NOMO-1 (cell line): ENCODE data around the gene AAMDC.
"Not testable (repeated sequence)": the region's sequence is repeated elsewhere in the genome, so short reads cannot be mapped to it uniquely, and the experiment has no call there.

Experiments
- DNase-seq, 2 experiments: peaks; one replicate each; lab custom pipeline; 2025; ENCODE audit not compliant: unreplicated experiment in 2 of 2; lab: John Stamatoyannopoulos, UW

Gene AAMDC

DNA sequence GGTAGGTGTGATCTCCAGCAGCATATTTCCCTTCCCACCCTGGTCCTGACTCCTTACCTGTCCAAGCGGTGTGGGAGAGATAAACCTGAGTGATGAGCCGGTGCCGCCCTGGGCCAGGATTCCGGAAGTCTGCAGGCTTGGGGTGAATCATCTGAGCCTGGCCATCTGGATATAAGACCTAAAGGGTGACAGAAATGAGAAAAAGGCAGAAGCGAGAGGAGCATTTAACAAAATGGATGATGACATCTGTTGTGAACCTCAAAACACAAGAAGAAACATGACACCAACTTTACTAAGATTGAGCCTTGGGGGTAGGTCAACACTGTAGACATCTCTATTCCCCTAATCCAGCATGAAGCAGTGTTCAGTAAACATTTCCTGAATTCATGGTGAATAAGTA, 62.8 kb downstream of the AAMDC start:
- no peak for DNase-seq

DNA sequence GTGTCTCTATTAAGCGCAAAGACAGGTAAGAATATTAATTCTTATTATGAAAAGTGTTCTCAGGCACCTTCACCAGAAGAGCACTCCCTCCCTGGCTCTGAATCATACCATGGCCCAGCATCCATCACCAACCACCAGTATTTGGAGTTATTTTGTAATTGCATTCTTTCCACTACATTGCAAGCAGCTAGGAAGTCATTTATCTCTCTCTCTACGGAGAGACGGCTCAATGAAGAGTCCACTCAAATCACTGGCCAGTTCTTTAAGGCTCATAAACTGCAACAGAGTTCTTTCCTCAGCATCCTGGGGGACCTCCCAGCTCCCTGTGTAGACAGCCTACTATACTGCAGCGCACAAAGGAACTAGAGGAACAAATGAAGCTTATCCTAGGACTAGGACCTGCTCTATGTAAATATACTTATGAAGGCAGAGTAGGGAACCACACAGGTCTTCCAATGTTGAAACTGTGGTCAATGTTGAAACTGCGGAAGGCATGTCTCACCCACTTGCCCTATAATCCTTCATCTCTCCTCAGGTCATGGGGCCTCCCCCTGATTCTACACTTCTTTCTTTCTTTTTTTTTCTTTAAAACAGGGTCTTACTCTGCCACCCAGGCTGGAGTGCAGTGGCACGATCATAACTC, 63.4 kb downstream of the AAMDC start:
- DNase-seq = no peak

DNA sequence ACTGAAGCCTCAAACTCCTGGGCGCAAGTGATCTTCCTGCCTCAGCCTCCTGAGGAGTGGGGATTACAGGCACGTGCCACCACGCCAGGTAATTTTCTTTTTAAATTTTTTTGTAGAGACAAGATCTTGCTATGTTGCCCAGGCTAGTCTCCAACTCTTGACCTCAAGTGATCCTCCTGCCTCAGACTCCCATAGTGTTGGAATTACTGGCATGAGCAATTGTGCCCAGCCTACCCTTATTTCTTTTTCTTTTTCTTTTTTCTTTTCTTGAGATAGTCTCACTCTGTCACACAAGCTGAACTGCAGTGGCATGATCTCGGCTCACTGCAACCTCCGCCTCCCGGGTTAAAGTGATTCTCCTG, 63.9 kb downstream of the AAMDC start:
- no peak for DNase-seq

DNA sequence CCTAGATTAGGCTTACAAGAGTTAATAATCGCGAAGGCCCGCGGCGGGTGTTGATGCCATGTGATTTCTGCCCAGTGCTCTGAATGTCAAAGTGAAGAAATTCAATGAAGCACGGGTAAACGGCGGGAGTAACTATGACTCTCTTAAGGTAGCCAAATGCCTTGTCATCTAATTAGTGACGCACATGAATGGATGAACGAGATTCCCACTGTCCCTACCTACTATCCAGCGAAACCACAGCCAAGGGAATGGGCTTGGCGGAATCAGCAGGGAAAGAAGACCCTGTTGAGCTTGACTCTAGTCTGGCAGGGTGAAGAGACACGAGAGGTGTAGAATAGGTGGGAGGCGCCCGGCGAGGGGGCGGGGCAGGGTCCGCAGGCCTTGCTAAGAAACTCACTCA, 65.5 kb downstream of the AAMDC start:
- no peak for DNase-seq

DNA sequence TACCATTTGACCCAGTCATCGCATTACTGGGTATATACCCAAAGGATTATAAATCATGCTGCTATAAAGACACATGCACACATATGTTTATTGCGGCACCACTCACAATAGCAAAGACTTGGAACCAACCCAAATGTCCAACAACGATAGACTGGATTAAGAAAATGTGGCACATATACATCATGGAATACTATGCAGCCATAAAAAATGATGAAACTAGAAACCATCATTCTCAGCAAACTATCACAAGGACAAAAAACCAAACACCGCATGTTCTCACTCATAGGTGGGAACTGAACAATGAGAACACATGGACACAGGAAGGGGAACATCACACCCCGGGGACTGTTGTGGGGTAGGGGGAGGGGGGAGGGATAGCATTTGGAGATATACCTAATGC, 68.1 kb downstream of the AAMDC start:
- not testable (repeated sequence) for DNase-seq

DNA sequence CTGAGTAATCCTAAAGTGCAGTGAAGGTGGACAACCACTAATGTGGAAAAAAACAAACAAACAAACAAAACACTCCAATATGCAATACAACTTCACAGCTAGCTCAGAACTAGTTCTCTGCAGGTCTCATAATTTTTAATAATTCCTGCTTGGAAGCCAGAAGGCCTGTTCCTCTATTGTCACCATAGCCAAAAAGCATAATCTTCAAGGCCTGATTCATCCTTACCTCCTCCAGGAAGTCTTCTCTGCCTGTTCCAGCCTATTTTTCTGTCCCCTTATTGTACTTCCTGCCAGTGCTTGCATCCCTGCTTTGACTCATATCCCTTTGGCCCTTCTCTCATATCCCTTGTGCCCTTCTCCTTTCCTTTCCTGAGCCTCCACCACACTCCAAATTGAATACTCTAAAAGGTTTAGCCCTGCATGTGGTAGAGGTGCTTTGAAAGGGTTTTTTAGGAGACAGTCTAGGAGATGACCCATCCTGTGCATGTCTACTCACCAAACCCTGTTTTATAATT, 69.2 kb downstream of the AAMDC start:
- not testable (repeated sequence) for DNase-seq

DNA sequence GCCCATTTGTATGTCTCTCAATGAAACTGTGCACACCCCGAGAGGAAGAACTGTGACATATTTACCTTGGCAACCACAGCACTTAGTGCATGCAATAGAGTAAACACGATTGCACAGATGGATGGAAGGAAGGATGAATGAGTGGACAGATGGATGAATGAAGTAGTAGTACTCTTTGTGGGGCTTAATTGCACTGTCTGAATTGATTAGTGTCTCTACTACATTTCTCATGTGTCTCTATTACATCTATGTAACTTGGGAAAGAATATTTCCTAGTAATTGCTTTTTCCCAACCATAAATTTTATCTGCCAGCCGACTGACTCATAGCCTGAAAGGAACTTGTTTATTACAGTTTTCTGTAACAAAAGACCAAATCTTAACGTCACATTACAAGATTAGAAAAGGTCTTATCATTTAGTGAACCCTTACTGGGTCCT, 69.7 kb downstream of the AAMDC start:
- DNase-seq = not testable (repeated sequence)

DNA sequence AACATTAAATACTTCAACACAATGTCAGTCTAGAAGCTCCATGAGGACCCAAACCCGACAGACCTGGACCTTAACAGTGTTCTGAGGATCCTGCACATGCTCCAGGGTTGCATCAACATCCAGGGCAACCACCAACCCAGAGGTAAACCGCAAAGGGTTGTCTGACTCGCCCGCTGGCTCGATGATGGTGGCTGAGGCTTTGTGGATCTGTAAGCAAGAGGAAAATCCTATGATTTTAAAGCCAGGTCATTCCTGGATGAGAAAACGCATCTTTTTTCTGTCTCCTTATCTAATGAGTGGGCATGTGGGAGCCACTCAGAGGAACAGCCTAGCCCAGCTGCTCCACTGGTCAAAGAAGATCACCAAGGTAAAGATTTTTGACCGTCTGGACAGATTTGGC, 70.3 kb downstream of the AAMDC start:
- DNase-seq = not testable (repeated sequence)

DNA sequence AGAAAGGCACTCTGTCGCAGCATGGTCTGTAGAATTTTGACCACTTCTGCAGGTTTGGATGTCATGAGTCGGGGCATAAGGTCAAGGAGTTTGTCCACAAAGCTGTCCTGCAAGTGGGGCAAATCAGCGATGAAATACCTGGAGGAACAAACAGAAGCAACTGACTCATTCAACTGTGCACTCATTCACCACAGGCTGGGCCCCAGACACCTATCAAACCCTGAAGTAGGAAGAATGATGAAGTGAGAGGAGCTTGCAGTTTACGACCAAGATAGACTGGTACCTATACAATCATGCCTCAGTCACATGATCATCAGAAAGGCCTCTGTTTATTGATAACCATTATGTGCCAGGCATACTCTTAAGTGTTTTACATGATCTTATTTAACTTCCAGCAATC, 70.8 kb downstream of the AAMDC start:
- not testable (repeated sequence) for DNase-seq

DNA sequence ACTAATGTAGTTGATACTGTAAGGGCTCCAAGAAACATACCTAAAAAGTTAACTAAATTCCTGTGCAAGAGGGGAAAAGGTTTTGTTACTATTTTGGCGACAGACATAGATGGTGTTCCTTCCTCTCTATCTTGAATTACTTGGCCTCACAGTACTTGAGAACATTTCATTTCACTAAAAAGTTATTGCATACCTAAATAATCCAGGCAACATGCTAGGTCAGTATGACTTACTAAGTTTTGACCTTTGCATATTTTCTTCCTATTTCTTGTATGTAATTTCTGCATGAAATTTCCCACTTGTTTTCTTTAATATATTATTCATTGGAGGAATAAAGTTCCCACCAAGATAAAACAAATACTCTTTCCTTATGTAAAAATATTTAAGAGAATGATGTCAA, 74.0 kb downstream of the AAMDC start:
- not testable (repeated sequence) for DNase-seq

DNA sequence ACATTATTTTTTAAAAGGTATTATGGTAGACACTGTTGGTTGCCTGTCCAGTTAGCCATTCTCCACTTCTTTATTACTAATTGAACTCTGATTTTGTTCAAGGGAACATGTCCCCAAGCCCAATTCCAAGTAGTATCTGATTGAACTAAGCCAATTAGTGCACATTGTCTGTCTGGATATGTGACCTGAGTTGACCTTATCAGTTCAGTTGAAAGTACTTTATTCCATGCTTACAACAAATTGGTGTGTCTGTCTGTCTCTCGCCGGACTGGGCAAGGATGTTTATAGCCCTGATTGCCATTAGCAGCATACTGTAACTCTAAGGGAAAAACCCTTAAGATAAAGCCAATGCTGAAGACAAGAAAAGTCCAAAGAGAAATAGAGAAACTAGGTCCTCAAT, 87.9 kb downstream of the AAMDC start:
- no peak for DNase-seq

DNA sequence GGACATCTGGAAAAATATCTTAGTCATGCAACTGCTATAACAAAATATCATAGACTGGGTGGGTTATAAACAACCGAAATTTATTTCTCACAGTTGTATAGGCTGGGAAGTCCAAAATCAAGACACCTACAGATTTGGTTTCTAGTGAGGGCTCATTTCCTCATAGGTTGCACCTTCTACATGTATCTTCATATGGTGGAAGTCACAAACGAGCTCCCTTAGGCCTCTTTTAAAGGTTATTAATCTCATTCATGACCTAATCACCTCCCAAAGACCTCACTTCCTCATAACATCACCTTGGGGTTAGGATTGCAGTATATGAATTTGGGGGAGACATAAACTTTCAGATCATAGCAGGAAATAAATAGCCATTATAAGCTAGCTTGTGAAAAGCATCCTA, 88.3 kb downstream of the AAMDC start:
- no peak for DNase-seq

DNA sequence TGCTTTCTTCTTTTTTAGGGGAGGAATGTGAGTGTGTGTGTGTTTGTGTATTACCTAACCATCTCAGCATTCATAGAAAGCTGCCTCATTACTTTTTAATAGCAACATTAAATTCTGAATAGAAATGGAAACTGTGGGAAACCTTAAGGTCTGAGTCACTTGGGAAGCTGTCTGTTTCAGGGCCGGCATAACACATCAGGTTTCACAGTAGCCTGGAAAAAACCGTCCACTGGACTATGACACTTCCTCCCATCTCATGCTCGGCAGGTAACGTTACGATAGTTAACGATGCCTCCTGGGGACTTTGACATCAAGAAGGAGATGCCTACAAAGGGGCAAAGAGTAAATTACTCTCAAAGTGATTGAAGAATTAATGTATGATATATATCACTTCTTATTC, 89.9 kb downstream of the AAMDC start:
- not testable (repeated sequence) for DNase-seq

DNA sequence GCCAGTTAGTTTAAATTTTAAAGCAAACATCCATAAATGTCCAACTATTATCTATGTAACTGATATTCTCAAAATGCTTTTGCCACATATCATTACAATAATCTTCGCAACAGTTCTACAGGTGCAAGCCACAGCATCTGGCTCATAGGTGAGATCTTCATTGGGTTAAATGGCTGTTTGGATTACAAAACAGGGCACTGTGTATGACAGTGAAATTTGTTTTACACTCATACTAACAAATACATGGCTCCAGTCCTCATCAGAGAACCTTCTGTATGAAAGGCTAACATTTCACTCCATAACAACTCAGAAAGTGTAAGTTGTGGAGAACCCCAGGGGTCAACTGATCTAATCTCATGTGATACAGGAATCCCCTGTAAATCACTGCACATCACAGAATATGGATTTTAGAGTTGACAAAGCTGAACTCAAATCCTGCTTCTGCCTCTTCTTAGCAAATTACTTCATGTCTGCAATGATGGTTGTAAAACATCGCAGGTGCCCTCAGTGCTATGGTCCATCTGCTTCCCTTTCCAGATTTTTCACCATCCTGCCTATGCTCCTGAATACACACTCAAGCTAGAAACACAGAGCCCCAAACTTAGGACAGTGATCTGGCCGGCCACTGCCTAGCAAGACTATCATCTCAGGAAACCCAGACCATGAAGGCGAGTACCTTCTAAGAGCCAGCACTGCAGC, 92.8 kb downstream of the AAMDC start:
- DNase-seq = not testable (repeated sequence)

DNA sequence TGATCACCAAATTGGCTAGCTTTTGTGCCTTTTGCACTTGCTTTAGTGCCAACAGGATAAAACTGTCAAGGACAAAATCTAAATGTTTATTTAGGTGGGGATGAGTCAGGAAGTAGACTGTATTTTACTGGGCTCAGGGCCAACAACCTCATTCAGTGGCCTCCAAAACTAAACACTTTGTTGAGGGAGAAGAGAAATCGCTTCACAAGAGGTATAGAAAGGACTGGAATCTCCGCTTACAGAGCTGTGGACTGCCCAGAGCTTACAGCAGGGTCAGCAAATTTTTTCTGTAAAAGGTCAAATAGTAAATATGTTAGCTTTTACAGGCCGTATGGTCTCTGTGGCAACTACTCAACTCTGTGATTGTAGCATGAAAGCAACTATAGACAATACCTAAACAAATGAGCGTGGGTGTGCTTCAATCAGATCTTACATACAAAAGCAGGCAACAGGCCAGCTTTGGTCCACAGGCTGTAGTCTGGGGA, 93.4 kb downstream of the AAMDC start:
- not testable (repeated sequence) for DNase-seq

DNA sequence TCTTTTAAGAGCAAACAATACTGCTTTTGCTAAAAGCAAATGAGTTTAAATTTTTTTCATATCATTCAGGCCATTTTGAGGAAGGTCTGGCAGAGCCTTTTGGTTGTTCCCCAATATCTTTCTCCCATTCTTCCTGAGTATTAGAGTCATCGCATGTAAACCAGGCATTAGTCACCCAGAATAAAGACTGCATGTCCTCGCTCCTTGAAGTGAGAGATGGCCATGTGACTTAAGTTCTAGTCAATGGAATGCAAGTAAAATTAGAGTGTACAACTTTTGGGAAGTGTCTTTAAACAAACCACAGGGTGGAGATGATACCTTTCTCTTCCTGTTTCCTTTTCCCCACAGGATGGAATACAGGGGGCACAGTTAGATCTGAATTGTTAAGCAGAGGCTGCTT, 96.8 kb downstream of the AAMDC start:
- not testable (repeated sequence) for DNase-seq
